Body of pancreas (tissue), 4 donors: Measurements from ENCODE around the gene DUOX2. TPM values are rescaled to one million over a fixed set of nuclear protein-coding genes. Genes with fewer than 3 reads are reported as not detected.
"Not testable (repeated sequence)": the region's sequence is repeated elsewhere in the genome, so short reads cannot be mapped to it uniquely, and the experiment has no call there.

Experiments used
- ATAC-seq: fragments of 150-250 bp; one replicate; pipeline ENCODE4 v1.9.1; 2016
- DNase-seq, 4 donors: peaks; one replicate each; pipeline ENCODE4 v3.0.0-alpha.2; 2019
- H3K27ac ChIP-seq, 4 donors: fragments of 200-600 bp; sonication (generic); 1 replicate in 3 of 4; 2 replicates in 1 of 4; pipeline versions ENCODE4 v1.5.1 to v1.6.1; 2016 to 2019; ENCODE audit warnings: mild to moderate bottlenecking in 1 of 4, mixed read lengths in 1 of 4, moderate library complexity in 1 of 4
- H3K27me3 ChIP-seq, 2 donors: fragments of 200-600 bp; sonication (generic); one replicate each; pipeline ENCODE4 v1.6.0; 2016; ENCODE audit warnings: mild to moderate bottlenecking in 1 of 2
- H3K36me3 ChIP-seq, 2 donors: fragments of 200-600 bp; sonication (generic); replicated peaks in 1 of 2; 2 replicates each; pipeline ENCODE4 v1.5.1; 2016; ENCODE audit warnings: low read depth in 2 of 2; ENCODE audit not compliant: insufficient read depth in 1 of 2
- H3K4me1 ChIP-seq: fragments of 200-600 bp; sonication (generic); one replicate; pipeline ENCODE4 v1.6.0; 2016
- H3K4me3 ChIP-seq, 2 donors: fragments of 200-600 bp; sonication (generic); 1 replicate in 1 of 2; 2 replicates in 1 of 2; pipeline ENCODE4 v1.5.1; 2016 to 2019
- H3K9me3 ChIP-seq, 3 donors: fragments of 200-600 bp; sonication (generic); 1 replicate in 2 of 3; 2 replicates in 1 of 3; pipeline ENCODE4 v1.5.1; 2016
- POLR2A ChIP-seq, 3 donors: fragments of 450-650 bp; IDR thresholded peaks; one replicate each; pipeline ENCODE4 v1.6.1; 2016; ENCODE audit warnings: antibody characterized with exemption in 3 of 3, mild to moderate bottlenecking in 2 of 3
- WGBS, 2 donors: methylation state at CpG; one replicate each; pipeline ENCODE4 v1.1.5; 2017; 5-methylcytosine and 5-hydroxymethylcytosine counted together
- intact Hi-C: fragments of 100-400 bp; cut with DNase I; formaldehyde crosslinking; loops from one replicate; pipeline ENCODE4 v1.15.1; 2023
- total RNA-seq, 2 donors: library from RNA; depleted of rRNA; stranded (reverse); fragments of >200 nt; gene quantifications; one replicate each; pipeline ENCODE4 v1.1.0, GENCODE V29; 2016
- TF ChIP-seq, protein P1 (sequence below), 7 experiments: fragments of 450-650 bp in 4 of 7; fragments of 200-600 bp in 3 of 7; sonication (generic) in 3 of 7; IDR thresholded peaks; one replicate each; pipeline ENCODE4 v1.5.1; 2016 to 2019; ENCODE audit warnings: antibody characterized with exemption in 7 of 7

Gene DUOX2
- total RNA-seq, 2 donors from 2014 or later, result under 0.01 to 0.26 TPM

DNA sequence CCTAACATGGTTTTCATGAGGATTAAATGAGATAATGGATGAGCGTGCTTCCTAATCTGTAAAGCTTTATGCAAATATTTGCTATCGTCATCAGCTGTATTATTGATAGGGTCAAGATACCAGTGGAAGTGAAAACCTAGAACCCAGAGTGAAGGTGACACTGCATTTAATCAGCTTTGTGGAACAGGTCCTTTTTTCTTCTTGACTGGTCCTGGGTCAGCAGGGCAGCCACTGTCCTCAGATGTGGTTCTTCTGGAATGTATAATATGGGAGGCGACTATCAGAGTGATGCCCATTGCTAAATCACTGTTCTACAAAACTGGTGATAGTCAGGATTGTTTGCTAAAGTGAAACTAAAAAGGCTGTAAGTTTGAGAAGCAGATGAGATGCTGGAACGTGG lies 49.6 kb downstream of the DUOX2 start:
- WGBS, 2 donors, result 60 to 76% methylated on average over 4 of the region's 4 CpGs
- ATAC-seq (no peak), DNase-seq (no peak)
- H3K27ac ChIP-seq, result no peak overlapping the region
- H3K9me3 ChIP-seq, result no peaks in the 10 kb centered on the region
- H3K36me3 ChIP-seq, result no peaks in the 10 kb centered on the region
- no peaks in the 10 kb centered on the region for H3K27me3 ChIP-seq
- H3K4me3 ChIP-seq, result no peak overlapping the region
- TF ChIP-seq, protein P1, sequence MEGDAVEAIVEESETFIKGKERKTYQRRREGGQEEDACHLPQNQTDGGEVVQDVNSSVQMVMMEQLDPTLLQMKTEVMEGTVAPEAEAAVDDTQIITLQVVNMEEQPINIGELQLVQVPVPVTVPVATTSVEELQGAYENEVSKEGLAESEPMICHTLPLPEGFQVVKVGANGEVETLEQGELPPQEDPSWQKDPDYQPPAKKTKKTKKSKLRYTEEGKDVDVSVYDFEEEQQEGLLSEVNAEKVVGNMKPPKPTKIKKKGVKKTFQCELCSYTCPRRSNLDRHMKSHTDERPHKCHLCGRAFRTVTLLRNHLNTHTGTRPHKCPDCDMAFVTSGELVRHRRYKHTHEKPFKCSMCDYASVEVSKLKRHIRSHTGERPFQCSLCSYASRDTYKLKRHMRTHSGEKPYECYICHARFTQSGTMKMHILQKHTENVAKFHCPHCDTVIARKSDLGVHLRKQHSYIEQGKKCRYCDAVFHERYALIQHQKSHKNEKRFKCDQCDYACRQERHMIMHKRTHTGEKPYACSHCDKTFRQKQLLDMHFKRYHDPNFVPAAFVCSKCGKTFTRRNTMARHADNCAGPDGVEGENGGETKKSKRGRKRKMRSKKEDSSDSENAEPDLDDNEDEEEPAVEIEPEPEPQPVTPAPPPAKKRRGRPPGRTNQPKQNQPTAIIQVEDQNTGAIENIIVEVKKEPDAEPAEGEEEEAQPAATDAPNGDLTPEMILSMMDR (IDR thresholded peaks at IDR 0.05), result no peak
- TF ChIP-seq POLR2A (IDR thresholded peaks at IDR 0.05), result no peak
- H3K4me1 ChIP-seq, result no peaks in the 10 kb centered on the region
- intact Hi-C loops, result no loop called here

DNA sequence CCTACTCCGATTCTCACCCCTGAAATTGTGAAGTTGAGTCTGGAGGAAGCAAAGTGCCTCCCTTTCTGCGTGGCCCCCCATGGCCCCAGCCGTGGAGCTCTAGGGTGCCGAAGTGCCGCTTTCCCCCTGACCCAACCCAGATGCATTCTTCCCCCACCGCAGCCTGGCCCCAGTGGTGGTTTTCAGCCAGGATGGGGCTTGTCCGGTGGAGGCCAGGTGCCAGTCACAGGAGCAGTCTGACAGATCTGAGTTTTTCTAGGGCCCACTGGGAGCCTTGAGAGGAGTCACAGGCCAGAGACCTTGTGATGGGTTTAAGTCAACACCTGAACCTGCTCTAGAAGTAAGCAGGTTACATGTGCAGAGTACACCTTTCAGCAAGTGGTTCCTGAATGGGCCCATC lies 51.7 kb downstream of the DUOX2 start:
- not testable (repeated sequence) for H3K36me3 ChIP-seq, H3K27ac ChIP-seq
- WGBS, 2 donors, result 94 to 100% methylated on average over 4 to 6 of the region's 7 CpGs

GRCh38 chr15:45058690-45059675 lies 55.0 kb downstream of the DUOX2 start:
- DNase-seq, H3K27ac ChIP-seq, H3K4me1 ChIP-seq, H3K27me3 ChIP-seq, H3K36me3 ChIP-seq, H3K9me3 ChIP-seq, H3K4me3 ChIP-seq, intact Hi-C loops, ATAC-seq: not testable (repeated sequence)
- 55 to 70% methylated on average over 3 of the region's 3 CpGs for WGBS, 2 donors

More for the DNA sequence above, 51.7 kb downstream of the DUOX2 start:
- ATAC-seq, H3K4me1 ChIP-seq, H3K9me3 ChIP-seq, H3K27me3 ChIP-seq, intact Hi-C loops, DNase-seq, H3K4me3 ChIP-seq: not testable (repeated sequence)

DNA sequence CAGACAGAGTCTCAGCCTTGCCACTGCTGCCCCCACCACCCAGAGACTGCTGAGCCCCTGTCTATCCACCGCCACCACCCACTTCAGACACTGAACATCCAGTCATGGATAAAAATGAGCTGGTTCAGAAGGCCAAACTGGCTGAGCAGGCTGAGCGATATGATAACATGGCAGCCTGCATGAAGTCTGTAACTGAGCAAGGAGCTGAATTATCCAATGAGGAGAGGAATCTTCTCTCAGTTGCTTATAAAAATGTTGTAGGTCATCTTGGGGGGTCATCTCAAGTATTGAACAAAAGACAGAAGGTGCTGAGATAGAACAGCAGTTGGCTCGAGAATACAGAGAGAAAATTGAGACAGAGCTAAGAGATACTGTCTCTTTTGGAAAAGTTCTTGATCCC lies 61.3 kb downstream of the DUOX2 start:
- H3K9me3 ChIP-seq, H3K36me3 ChIP-seq, H3K27me3 ChIP-seq, H3K4me1 ChIP-seq, DNase-seq, intact Hi-C loops, H3K27ac ChIP-seq, ATAC-seq, H3K4me3 ChIP-seq: not testable (repeated sequence)
- WGBS, 2 donors, result 90 to 96% methylated on average over 3 of the region's 3 CpGs

DNA sequence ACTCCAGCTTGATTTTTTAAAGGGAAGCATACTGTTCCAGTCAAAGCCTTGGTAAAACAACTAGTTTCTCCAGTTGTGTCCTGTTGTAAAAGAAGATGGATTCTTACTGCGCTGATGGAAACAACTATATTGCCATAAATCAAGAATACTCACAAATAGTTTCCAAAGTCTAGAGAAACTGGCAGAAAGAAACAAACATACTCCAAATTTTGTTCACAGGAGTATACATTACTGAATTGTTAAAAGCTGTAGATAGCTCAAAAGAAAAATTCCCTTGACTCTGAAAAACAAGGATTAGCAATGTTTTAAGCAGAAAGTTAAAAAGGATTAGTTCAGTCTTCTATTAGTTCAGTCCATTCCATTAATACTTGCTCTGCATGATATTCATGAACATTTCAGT lies 63.4 kb downstream of the DUOX2 start:
- no peaks in the 10 kb centered on the region for H3K27me3 ChIP-seq
- intact Hi-C loops, result no loop called here
- H3K36me3 ChIP-seq, result no peaks in the 10 kb centered on the region
- no peak for TF ChIP-seq POLR2A (IDR thresholded peaks at IDR 0.05)
- TF ChIP-seq, protein P1 (IDR thresholded peaks at IDR 0.05), result no peak
- no peaks in the 10 kb centered on the region for H3K4me1 ChIP-seq
- ATAC-seq (no peak), DNase-seq (no peak)
- no peak overlapping the region for H3K4me3 ChIP-seq
- H3K27ac ChIP-seq, result no peak overlapping the region
- no peaks in the 10 kb centered on the region for H3K9me3 ChIP-seq
- 93 to 100% methylated on average over 1 of the region's 1 CpG for WGBS, 2 donors

DNA sequence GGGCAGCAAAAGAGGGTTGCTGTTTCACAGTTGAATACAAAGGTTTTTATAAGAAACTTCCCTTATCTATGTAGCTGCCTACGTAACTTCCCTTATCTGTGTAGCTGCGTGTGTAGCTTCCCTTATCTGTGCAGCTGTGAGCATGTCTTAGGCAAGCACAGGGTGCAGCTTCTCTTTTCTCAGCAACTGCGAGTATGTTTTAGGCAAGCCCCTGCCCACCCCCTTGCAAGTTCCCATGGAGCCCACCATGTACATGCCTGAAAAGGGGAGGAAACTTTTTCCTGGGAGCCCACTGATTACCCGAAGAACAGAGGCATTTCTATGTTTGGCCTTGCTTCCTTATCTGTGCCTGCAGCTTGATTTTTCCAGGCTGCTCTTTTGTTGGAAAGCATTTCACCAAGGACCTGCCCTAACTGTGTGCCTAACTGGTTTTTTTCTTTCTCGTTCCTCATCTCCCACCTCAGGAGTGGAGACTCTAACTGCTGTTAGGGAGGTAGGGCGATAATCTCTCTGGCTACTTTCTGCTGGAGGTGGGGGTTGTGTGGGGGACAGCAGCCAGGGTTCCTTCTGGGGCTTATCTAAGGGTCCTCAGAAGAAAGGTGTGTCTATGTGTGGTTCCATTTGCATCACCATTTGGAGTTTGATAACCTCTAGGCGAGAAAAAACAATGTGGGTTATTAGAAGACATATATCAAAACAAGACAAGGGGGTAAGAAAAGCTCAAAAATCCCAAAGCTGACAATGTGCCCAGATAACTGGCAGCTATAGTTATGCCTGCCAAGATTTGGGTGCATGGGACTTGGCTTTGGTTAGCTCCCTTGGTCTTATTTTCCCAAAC lies 65.0 kb downstream of the DUOX2 start:
- Histone ChIP-seq H3K27me3 (no peaks in the 10 kb centered on the region), H3K4me3 (no peak overlapping the region), H3K36me3 (no peaks in the 10 kb centered on the region), H3K27ac (peak overlapping the region in 1 of 4 donors; percentile 13), H3K4me1 (no peaks in the 10 kb centered on the region), H3K9me3 (no peaks in the 10 kb centered on the region)
- TF ChIP-seq POLR2A (IDR thresholded peaks at IDR 0.05), result no peak
- TF ChIP-seq, protein P1 (IDR thresholded peaks at IDR 0.05), result no peak
- peak in 1 of 4 donors; percentile 36 for DNase-seq
- 27 to 55% methylated on average over 7 of the region's 7 CpGs for WGBS, 2 donors
- intact Hi-C loops, result no loop called here
- no peak for ATAC-seq

GRCh38 chr15:45048449-45048793 lies 65.6 kb downstream of the DUOX2 start:
- H3K27me3 ChIP-seq, H3K9me3 ChIP-seq, ATAC-seq, DNase-seq, H3K4me1 ChIP-seq, H3K4me3 ChIP-seq, H3K27ac ChIP-seq, H3K36me3 ChIP-seq, intact Hi-C loops: not testable (repeated sequence)
- WGBS, 2 donors, result 57 to 93% methylated on average over 4 of the region's 4 CpGs

DNA sequence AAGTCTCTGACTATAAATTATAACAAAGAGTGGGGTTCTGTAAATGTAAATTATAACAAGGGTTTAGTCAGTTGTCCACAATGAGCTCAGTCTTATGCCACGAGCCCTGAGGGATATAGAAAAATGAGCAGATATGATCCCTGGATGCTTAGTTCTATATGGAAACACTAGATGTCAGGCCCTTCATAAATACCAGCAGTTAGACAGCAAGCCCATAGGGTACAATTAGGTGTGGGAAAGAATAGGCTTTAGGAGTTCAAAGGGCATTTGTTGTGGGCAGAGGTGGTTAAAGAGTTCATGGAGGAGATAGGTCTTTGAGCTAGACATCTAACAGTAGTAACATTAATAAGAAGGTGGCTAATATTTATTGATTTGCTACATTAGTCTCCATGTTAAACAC lies 69.7 kb downstream of the DUOX2 start:
- H3K27ac ChIP-seq, ATAC-seq, H3K27me3 ChIP-seq, DNase-seq, H3K36me3 ChIP-seq, H3K4me3 ChIP-seq, H3K9me3 ChIP-seq, intact Hi-C loops, H3K4me1 ChIP-seq: not testable (repeated sequence)
- WGBS, 2 donors, result no CpG with 5 or more reads among the region's 1 CpG
